NCI-H1048 (cell line): ENCODE data around the gene TBX3.

Source experiments
- DNase-seq: peaks from one replicate; lab custom pipeline; 2025; lab: John Stamatoyannopoulos, UW

TBX3 gene

DNA sequence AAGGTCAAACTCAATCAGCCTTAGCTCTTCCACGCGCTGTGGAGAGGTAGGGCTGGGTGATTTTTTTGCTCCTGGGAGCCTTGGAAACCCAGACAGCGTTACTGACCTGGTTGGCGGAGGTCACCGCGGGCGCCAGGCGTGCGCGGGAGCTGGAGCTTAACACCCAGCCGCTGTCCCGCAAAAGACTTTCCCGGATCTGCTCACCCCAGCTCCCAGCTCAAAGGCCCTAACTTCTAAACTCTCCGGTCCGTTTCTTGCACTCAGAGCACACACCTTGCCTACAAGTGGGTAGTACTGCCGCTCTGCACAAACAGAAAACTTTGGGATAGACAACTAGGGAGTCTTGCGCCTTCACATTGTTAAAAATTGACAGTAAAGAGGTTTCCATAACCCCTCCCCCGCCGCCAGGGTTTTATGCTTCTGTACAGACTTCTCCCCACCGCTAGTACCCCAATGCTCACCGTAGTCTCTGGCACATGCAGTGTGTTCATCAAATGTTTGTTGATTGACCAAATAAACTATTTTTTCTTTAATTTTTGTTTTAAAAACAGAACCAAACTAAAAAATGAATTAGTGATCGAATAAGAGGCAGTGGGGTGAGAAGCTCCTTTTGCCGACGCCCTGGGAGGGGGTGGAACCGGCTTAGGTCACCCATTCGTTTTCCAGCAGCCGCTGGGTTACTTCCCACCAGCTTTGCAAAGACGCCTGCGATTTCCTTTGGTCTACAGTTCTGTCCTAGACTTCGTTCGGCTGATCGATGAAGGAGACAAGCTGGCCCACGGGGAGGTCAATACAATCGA is 12.7 kb upstream of the TBX3 start:
- DNase-seq = no peak

DNA sequence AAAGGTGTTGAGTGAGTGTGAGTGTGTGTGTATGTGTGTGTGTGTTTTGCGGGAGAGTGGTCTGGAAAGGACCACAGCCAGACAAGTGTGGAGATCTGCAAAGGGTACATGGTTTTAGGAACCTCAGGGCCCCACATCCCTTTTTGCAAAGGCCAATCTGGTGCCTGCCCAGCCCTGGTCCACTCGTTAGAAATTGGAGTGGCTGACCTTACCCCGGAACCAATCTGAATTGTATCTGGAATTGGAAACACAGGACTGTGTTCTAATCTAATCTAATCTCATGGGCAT is 11.3 kb upstream of the TBX3 start:
- no peak for DNase-seq

DNA sequence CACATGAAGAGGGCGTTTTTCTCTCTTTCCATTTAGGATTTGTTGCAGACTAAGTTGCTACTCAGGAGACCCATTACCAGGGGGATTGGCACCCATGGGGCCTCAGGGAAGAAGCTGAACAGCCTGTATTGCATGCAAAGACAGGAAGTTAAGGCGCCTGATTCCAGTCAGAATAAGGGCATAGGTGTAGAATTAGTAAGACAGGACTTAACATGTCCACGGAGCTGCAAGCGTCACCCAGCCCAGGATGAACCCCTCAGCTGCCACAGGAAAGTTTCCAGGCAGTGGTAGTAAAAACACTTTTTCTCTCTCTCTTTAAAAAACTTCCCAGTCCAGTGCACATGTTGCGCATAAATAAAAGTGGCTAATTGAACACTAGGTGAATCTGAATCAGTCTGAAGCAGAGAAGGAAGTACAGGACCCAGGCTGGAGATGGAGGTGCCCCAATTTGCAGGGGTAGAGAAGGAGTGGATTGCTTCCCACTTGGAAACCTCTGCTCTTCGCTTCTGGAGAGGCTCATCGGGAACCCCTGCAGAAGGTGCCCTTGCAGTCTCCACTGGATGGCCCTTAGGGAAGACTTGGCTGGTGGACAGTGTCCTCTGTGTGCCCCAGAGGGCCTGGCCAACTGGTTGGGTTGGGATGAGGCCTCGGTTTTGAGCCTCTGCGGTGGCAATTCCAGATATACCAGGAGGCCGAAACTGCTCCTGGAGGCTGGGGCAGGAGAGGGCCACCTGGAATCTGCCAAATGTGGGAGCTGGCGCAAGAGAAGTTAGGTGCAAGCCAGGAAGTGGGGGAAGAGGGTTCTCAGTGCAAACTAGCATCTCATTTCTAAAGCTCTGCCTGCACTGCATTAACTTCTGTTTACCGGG is 10.7 kb upstream of the TBX3 start:
- no peak for DNase-seq

DNA sequence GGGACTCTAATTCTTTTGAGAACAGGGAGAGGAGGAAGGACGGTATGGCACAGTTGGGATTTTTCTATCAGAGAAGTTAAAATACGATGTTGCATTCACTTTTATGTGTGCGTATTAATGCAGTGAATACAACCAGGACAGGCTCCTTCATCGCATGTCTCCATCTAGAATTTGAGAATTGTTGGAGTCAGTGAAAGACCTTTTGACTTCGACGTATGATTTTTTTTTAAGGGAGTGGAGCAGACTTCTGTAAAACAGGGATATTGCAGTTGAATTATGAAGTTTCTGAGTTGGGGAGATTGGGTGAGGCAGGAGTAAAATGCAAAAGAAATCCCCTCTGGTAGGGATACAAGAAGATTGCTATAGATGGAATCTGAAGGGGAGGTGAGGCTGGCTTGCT is 9.6 kb upstream of the TBX3 start:
- DNase-seq = no peak

DNA sequence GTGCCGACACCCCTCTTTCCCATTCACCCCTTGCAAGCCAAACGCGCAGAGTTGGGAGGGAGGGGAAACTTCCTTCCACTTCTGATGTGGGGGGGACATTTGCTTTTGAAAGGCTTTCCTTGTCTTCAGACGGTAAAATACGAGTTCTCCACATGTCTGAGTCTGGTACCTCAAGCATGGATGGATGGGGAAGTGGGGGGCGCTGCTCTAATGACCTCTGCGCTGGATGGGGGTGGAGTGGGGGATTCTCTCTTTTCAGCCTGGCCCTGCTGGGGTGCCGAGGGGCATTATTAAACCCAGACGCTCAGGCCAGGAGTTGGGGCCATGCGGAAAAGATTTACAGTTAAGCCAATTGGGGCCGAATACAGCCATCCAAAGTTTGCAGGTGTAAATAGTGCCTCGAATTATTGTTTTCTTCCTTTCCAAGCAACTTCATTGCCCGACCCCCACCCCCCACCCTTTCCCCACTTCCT is 9.1 kb upstream of the TBX3 start:
- no peak for DNase-seq

DNA sequence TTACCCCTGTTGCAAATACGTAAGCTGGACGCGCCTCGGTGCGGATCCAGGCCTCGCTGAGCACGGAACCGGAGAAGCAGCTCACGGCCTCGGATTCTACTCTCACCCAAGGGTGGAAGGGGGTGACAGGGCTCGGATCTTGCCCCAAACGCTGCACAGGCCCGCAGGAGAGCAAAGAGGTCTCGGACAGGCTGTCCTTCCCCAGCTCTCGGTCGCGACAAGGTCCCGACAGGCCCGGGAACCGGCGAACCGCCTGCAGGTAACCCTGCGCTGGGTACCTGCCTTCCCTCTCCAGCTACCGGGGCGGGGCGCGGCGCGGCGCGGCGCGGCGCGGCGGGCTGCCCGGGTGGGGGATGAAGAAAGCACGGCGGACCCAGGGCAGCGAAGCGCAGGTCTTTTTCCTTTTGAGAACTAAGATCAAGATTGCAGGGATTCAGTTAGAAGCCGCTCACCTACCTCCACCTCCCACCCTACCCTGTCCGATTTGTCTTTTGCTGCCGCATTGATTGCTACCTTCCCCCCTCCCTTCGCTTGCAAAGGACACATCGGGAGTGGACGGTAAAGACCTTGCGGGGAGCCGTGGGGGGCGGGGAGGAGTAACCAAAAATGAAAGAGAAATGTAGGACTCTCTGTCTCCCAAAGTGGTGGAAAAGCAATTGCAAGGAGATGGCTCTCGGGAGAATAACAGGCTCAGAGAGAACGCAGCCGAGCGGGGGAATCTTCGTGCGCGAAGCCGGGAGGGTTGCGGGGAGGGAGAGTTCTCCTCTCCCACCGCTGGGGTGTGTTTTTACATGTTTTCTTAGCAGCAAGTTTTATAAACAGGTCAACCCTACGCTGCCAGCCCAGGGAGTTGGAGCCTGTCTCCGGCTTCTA is 8.4 kb upstream of the TBX3 start:
- no peak for DNase-seq

DNA sequence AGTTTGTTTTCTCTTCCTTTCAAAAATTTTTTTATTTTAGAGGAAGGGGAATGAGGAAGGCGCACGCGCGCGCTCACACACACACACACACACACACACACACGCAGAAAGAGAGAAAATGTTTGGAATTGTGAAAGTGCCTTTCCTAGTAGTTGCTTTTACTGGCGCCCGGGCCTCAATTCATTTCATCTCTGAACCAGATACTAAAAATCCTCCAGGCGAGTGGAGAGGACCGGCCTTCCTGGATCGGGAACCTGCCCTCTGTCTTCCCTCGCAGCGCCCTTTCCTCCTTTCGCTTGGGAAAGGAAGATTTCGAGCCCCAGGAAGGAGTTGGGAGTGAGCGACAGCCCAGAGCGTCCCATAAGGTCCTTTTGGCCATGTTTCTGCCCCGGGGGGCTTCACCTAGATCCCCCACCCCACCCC is 7.8 kb upstream of the TBX3 start:
- no peak for DNase-seq

DNA sequence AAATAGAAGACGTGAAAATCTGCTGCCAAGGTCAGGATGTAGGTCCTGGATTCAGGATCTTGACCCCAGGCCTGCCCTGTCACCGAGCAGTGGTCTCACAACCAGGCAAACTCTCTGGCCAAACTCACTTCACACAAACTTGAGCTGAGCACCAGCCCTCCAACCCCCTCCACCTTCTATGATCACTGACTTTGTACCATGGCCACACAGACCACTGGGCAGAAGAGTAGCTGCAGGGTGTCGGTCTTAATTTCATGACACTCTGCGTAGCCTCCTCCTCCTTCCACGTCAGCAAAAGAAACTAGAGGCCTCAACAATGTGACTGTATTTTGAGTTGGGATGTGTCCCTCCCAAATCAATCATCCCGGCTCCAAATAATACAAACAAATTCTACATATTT is 7.2 kb upstream of the TBX3 start:
- no peak for DNase-seq

DNA sequence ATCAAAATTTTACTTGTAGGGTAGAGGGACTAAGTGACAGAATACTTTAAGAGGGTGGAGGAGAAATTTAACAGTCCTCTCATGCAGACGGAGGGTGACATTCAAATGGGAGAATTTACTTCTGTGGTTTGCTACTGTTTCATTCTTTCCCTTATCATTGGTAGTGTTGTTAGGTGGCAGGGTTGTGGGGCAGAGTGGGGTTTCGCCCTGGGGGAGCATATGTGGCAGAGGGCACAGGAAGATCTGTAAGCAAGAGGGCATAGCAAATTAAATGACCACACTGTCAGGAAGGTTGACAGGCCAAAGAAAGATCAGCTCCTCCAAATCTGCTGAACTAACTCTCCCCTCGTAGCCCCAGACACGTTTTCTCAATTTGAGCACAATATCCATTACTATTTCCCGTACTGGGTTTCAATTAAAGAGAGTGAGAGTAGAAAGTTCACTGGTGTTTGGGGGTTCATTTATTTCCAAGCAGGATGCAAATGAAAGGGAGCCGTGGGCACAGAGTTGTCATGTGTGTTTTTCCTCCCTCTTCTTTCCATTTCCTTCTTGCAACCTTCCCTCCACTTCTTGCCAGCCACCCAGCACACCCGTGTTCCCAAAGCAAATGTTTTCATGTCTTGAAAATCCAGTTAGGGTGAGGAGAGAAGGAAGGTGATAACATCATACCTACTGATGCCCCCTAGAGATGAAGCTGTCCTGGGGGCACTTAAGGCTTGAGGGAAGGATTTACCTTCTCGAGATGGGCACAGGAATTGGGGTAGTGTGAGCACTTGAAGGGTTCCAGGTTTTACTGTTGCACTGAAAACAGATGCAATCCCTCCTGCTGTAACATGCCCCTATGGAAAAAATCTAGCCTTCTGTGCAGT is 6.5 kb upstream of the TBX3 start:
- DNase-seq = no peak

DNA sequence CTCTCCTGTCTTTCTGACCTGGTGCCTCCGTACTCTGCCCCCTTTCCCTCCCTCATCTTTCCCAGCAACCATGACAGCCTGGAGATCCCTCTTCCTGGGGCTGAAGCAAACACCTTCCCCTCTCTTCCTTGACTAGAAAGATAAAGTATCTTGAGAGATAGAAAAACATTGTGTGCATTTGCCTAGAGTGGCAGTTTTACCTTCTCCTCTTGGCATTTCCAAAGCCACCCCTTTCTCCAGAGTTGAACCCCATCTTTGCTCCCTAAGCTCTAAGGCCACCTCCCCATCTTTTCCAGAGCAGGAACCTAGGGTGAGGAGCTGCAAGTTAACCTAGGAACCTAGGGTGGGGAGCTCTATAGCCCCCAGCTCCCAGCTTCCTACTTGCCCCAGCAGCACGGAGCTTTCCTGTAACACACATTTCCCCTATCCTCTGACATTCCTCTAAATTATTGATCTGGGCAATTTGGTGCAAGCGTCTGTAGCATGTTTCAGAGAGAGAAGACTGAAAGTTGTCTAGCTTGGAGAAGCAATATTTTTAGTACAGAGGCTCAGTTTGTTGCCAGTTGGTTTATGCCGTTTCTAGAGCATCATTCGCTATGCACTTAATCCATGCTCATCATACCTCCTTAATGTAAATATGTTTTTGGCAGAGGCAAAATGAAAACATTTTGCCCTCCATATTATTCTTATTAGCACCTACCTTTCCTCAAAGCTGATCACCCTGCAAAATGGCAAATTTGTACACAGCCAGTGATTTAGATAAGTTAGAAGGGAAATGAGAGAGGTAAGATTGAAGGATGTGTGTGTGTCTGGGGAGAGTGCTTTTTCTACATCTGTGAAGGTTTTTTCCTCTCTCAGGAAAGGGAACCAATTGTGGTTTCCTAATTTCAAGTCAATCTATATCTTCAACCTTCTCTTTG is 5.4 kb upstream of the TBX3 start:
- DNase-seq = no peak

DNA sequence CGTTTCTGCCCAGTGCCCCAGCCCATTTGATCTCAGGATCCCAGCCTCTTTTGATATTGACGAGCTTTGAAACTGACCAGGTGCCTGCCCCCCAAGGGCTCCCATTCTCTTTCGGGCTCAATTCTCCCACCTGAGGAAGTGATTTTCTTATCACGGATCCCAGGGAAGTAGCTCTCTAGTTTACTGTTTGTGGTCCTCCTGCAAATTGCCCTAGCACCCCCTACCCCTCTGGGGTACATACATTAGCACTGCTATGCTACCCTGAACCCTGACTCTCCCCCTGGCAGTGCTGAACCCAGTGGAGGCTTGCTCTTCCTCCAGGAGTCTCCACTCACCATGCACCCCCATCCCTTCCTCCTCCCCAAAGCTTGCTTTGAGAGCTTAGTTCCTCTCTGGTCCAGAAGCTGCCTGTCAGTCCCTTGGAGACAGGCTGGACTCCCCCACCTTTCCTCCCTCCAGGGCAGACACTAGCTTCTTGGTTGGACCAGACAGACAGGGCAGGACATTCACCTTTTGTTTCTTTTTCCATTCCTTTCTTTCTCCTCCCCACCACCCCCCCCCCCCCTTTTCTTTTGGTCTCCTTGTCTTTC is 4.4 kb upstream of the TBX3 start:
- DNase-seq = no peak

DNA sequence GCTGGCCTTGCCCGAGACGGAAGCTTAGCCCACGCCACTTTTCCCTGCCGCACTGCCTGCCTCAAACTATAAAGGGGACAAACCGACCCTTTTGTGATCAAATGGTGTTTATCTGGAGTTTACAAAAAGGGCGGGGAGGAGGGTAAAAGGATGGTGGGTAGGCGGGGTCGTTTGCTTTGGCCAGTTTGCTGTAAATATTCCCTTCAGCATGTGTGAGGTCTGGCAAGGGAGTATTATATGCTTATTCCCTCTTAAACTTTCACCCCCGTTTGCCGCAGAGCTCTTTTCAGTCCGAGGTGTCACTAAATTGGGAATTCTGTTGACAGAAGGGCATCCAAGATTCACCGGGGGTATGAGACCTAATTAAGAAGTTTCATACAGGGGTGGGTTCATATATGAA is 3.8 kb upstream of the TBX3 start:
- no peak for DNase-seq

DNA sequence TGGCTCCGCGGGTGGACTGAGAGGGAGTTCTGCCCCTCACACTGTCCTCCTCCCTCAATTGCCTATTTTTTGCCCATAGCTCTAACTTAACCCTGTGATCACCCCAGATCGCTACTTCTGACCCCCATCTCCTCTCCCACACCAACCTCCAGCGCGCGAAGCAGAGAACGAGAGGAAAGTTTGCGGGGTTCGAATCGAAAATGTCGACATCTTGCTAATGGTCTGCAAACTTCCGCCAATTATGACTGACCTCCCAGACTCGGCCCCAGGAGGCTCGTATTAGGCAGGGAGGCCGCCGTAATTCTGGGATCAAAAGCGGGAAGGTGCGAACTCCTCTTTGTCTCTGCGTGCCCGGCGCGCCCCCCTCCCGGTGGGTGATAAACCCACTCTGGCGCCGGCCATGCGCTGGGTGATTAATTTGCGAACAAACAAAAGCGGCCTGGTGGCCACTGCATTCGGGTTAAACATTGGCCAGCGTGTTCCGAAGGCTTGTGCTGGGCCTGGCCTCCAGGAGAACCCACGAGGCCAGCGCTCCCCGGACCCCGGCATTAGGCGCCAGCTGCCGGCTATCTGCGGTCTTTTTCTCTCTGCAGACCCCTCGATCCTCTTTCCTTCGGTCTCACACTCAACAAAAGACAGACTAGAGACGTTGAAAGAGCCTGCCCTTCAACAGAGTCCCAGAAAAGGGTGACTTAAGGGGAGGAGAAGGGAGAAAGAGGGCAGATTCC is 3.0 kb upstream of the TBX3 start:
- DNase-seq = no peak

DNA sequence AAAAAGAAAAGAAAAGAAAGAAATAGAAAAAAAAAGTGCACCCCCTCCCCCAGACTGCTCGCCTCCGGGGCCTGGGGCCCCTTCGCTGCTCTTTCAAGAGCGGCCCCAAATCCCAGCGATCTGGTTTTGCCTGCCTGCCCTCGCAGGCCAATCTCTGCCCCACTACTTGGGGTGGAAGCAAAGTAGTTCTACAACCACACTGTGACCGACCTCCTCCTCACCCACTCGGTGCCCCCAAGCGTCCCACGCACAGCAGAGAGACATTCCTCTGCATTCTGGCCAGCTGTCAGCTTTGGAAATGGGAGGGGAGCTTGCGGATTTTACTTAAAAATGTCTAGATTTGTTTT is 2.4 kb upstream of the TBX3 start:
- DNase-seq = no peak

DNA sequence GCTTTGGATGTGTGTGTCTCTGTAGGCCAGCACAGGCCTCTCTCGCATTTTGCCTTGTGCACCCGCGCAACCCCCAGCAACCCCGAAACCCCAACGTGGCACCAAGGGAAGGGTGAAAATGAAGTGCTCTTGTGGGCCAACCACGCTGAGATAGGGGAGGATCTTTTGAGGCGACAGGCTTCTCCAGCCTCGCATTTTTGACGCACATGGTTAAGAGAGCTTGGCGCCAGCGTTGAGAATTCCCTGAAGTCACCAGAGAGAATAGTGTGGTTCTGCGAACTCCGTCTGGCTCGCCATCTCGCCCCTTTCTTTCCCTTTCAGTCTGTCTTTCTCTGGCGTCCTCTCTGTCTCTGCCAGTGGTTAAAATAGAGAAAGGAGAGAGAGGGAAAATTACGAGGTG is 1.9 kb upstream of the TBX3 start:
- DNase-seq = no peak

DNA sequence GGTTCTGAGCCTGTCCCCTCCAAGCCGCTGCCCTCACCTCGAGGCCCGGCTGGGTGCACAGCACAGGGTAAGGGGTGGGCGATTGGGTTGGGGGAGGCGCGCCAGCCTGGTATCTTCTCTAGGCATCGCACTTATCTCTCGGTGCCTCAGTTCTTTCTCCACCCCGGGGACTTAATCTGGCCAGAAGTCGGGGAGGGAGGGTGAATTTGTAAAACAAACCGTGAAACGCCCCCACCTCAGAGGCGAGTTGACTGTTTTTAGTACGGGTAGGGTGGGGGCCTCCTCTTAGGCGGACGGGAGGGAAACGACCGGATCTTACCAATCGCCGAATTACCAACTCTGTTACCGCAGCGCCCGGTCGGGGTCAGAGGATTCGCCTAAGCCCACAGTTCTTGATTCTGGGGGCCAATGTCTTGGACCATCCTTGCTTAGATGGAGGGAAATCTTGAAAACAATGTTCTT is 1.4 kb upstream of the TBX3 start:
- no peak for DNase-seq

DNA sequence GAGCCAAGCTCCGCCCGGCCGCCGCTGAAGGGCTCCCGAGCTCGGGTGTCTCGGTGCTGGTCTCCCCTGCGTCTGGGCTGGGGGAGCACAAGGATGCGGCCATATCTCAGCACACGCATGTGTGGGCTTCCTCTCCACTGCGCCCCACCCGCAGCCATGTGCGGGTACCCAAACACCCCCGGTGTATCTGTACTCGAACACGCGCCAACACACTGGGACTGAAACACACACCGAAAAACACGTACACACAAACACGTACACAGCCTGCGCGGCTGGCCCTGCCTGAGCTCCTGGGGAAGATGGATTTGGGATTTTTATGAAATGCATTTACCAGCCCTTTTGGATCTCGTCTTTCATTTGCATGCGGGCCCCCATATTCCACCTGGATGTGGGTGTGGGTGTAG is 897 bp upstream of the TBX3 start:
- DNase-seq = no peak

DNA sequence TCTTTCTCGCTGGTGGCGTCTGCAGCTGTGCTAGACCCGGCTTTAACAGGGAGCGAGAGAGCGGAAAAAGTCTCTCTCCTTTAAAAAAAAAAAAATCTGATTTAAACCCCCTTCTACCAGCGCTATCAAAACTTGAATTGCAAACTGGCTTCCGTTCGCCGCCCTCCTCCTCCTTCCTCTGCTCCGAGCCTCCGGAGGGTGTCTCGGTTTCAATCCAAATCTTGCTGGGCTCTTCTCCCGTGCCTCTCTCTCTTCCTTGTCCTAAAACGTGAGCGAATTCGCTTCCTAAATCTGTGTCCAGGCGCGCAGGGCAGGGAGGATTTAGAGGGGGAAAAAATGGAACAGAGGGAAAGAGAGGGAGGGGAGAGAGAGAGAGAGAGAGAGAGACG is 272 bp downstream of the TBX3 start:
- DNase-seq = no peak
